ENCODE measurements around the gene NTN1. TPM values are rescaled to one million over a fixed set of nuclear protein-coding genes. Genes with fewer than 3 reads are reported as not detected.
A peak's percentile ranks its signal among the peaks of the same experiment; 100 is the strongest.

The NTN1 gene
- total RNA-seq, 3 donors from 2014 or later (not counting 1 experiment from before 2014, with no cell fraction given) = 0.12 to 0.15 (median 0.14) TPM

- Mint-ChIP-seq H3K36me3 (no peaks in the 10 kb centered on the region), H3K27ac (peak overlapping the region; percentile 64 to 85), H3K4me1 (peaks cover 17 to 26% of the 10 kb centered on the region in 2 donors), H3K9me3 (no peaks in the 10 kb centered on the region), H3K27me3 (ENCODE audit: low read depth in 2 of 2) (no peaks in the 10 kb centered on the region), H3K4me3 (peak overlapping the region; percentile 85)
- Histone ChIP-seq H3K36me3 (ENCODE audit: control insufficient read depth, insufficient read depth, low read length) (no peaks in the 10 kb centered on the region), H3K9me3 (ENCODE audit: control insufficient read depth, insufficient read depth, low read length) (no peaks in the 10 kb centered on the region), H3K27me3 (ENCODE audit: control insufficient read depth, insufficient read depth, low read length) (no peaks in the 10 kb centered on the region), H3K4me1 (ENCODE audit: control insufficient read depth, insufficient read depth, low read length) (peaks cover 25% of the 10 kb centered on the region), H3K4me3 (ENCODE audit: low read length) (peak overlapping the region; percentile 58), H3K27ac (ENCODE audit: low read length) (peak overlapping the region; percentile 36)
- ATAC-seq (peak; percentile 83 to 91 (median 84)), DNase-seq (peak; percentile 68 to 83)
- no peak for TF ChIP-seq CTCF (IDR thresholded peaks at IDR 0.05)
- intact Hi-C loops (cut with micrococcal nuclease) = no loop called here
- WGBS (ENCODE audit: insufficient coverage) = 2% methylated on average over 71 of the region's 84 CpGs
Observed at GRCh38 chr17:9239793-9240658, 218.7 kb downstream of the NTN1 start.

- H3K9me3 Mint-ChIP-seq = no peaks in the 10 kb centered on the region
- peaks cover 17 to 26% of the 10 kb centered on the region in 2 donors for H3K4me1 Mint-ChIP-seq
- TF ChIP-seq CTCF (IDR thresholded peaks at IDR 0.05) = no peak
- DNase-seq (peak in 1 of 2 donors; percentile 18), ATAC-seq (no peak)
- no peaks in the 10 kb centered on the region for H3K27me3 Mint-ChIP-seq (ENCODE audit: low read depth in 2 of 2)
- Histone ChIP-seq H3K4me3 (ENCODE audit: low read length) (peak overlapping the region; percentile 10), H3K36me3 (ENCODE audit: control insufficient read depth, insufficient read depth, low read length) (no peaks in the 10 kb centered on the region), H3K27ac (ENCODE audit: low read length) (peak overlapping the region; percentile 32), H3K9me3 (ENCODE audit: control insufficient read depth, insufficient read depth, low read length) (no peaks in the 10 kb centered on the region), H3K27me3 (ENCODE audit: control insufficient read depth, insufficient read depth, low read length) (no peaks in the 10 kb centered on the region), H3K4me1 (ENCODE audit: control insufficient read depth, insufficient read depth, low read length) (peaks cover 25% of the 10 kb centered on the region)
- H3K4me3 Mint-ChIP-seq = peak overlapping the region; percentile 73
- intact Hi-C loops (cut with micrococcal nuclease) = no loop called here
- WGBS (ENCODE audit: insufficient coverage) = 84% methylated on average over 17 of the region's 17 CpGs
- peak overlapping the region; percentile 23 to 85 for H3K27ac Mint-ChIP-seq
- H3K36me3 Mint-ChIP-seq = no peaks in the 10 kb centered on the region
Observed at GRCh38 chr17:9240659-9241370, 219.5 kb downstream of the NTN1 start.

GRCh38 chr17:9241371-9241712, 220.0 kb downstream of the NTN1 start:
- Histone ChIP-seq H3K27ac (ENCODE audit: low read length) (peak overlapping the region; percentile 32), H3K36me3 (ENCODE audit: control insufficient read depth, insufficient read depth, low read length) (no peaks in the 10 kb centered on the region), H3K4me1 (ENCODE audit: control insufficient read depth, insufficient read depth, low read length) (peaks cover 25% of the 10 kb centered on the region), H3K9me3 (ENCODE audit: control insufficient read depth, insufficient read depth, low read length) (no peaks in the 10 kb centered on the region), H3K4me3 (ENCODE audit: low read length) (no peak overlapping the region), H3K27me3 (ENCODE audit: control insufficient read depth, insufficient read depth, low read length) (no peaks in the 10 kb centered on the region)
- intact Hi-C loops (cut with micrococcal nuclease) = no loop called here
- peaks cover 17 to 26% of the 10 kb centered on the region in 2 donors for H3K4me1 Mint-ChIP-seq
- DNase-seq (peak in 1 of 2 donors; percentile 17), ATAC-seq (no peak)
- no peak for TF ChIP-seq CTCF (IDR thresholded peaks at IDR 0.05)
- peak overlapping the region; percentile 23 to 85 for H3K27ac Mint-ChIP-seq
- H3K36me3 Mint-ChIP-seq = no peaks in the 10 kb centered on the region
- no peaks in the 10 kb centered on the region for H3K27me3 Mint-ChIP-seq (ENCODE audit: low read depth in 2 of 2)
- H3K9me3 Mint-ChIP-seq = no peaks in the 10 kb centered on the region
- peak overlapping the region; percentile 73 for H3K4me3 Mint-ChIP-seq
- WGBS (ENCODE audit: insufficient coverage) = 44% methylated on average over 10 of the region's 10 CpGs

Measured in natural killer cell (primary cell).